DND-41 (cell line): ENCODE results near the gene GLYATL1.

Source experiments
- ATAC-seq: fragments of 200-7000 bp; cut with Tn5 transposase; 3 replicates; pipeline ENCODE4 v1.9.1; 2021; ENCODE audit warnings: low read depth; ENCODE audit not compliant: insufficient read depth
- DNase-seq: peaks from one replicate; pipeline ENCODE4 v3.0.0-alpha.2; 2020
- H2AFZ ChIP-seq: 2 replicates; pipeline ENCODE4 v1.6.0; 2012; ENCODE audit warnings: low read depth, low read length
- H3K27ac ChIP-seq: 2 replicates; pipeline ENCODE4 v1.5.1; 2012; ENCODE audit warnings: low read length, inconsistent platforms
- H3K27me3 ChIP-seq: fragments of 200-600 bp; sonication (generic); 2 replicates; pipeline ENCODE4 v1.6.0; 2012; ENCODE audit warnings: low read length, mild to moderate bottlenecking, inconsistent platforms; ENCODE audit not compliant: insufficient read depth, poor library complexity
- H3K36me3 ChIP-seq: 2 replicates; pipeline ENCODE4 v1.5.1; 2012; ENCODE audit warnings: low read length, inconsistent platforms; ENCODE audit not compliant: insufficient read depth
- H3K4me1 ChIP-seq: 2 replicates; pipeline ENCODE4 v1.5.1; 2012; ENCODE audit warnings: mild to moderate bottlenecking, low read length; ENCODE audit not compliant: insufficient read depth
- H3K4me2 ChIP-seq: 2 replicates; pipeline ENCODE4 v1.6.0; 2012; ENCODE audit warnings: mild to moderate bottlenecking, moderate library complexity, low read length, inconsistent platforms; ENCODE audit not compliant: insufficient read depth
- H3K4me3 ChIP-seq, 2 experiments: fragments of 200-600 bp in 1 of 2; shearing (Covaris generic) in 1 of 2; 2 replicates each; pipeline ENCODE4 v1.5.1; 2012 to 2016; ENCODE audit warnings: inconsistent platforms in 2 of 2, low read length in 2 of 2, mild to moderate bottlenecking in 2 of 2, low read depth in 1 of 2, moderate library complexity in 1 of 2
- H3K79me2 ChIP-seq: 2 replicates; pipeline ENCODE4 v1.6.0; 2012; ENCODE audit warnings: low read length, inconsistent platforms; ENCODE audit not compliant: insufficient read depth
- H3K9ac ChIP-seq: 2 replicates; pipeline ENCODE4 v1.6.0; 2012; ENCODE audit warnings: low read depth, mild to moderate bottlenecking, inconsistent platforms, low read length, moderate library complexity
- H3K9me3 ChIP-seq: 2 replicates; pipeline ENCODE4 v1.5.1; 2012; ENCODE audit warnings: low read length, moderate library complexity, mild to moderate bottlenecking, inconsistent platforms; ENCODE audit not compliant: insufficient read depth, severe bottlenecking
- H4K20me1 ChIP-seq: 2 replicates; pipeline ENCODE4 v1.6.0; 2012; ENCODE audit warnings: low read length; ENCODE audit not compliant: insufficient read depth
- EZH2 ChIP-seq: IDR thresholded peaks from 3 replicates; pipeline ENCODE4 v1.6.1; 2012; ENCODE audit warnings: borderline replicate concordance, low read depth, mild to moderate bottlenecking, moderate library complexity, low read length, inconsistent platforms; ENCODE audit not compliant: severe bottlenecking
- TF ChIP-seq, protein P1 (sequence below): IDR thresholded peaks from 2 replicates; pipeline ENCODE4 v1.5.1; 2012; ENCODE audit warnings: borderline replicate concordance, low read length, moderate library complexity, mild to moderate bottlenecking; ENCODE audit not compliant: poor library complexity, severe bottlenecking; ENCODE audit errors: extremely low read depth

GLYATL1 gene

DNA sequence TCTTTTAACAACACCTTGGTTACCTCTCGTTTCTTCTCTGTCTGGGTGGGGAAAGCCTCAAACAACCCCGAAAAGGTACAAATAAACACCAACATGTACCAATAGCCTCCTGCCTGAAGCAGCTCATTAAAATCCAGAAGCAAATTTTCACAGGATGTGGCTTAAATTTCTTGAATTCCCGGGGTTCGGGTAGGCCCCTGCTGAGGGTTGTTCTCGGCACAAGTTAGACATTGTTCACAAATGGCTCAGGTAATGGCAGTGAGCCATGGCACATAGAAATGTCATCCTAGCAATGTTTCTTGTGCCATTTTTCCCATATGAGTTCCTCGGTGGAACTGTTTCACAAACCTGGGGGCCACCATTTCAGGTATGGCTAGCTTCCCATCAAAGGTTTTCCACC is 19.7 kb upstream of the GLYATL1 start:
- Histone ChIP-seq H3K9me3 (peaks cover 10% of the 10 kb centered on the region), H3K79me2 (no peaks in the 10 kb centered on the region), H3K36me3 (no peaks in the 10 kb centered on the region), H3K4me3 (no peak overlapping the region), H2AFZ (no peak overlapping the region), H3K4me2 (no peak overlapping the region), H3K9ac (no peak overlapping the region), H4K20me1 (no peaks in the 10 kb centered on the region), H3K27me3 (peaks cover 4% of the 10 kb centered on the region), H3K27ac (no peak overlapping the region), H3K4me1 (no peaks in the 10 kb centered on the region)
- DNase-seq: no peak
- no peak for ATAC-seq
- TF ChIP-seq EZH2: no peak
- TF ChIP-seq, protein P1, sequence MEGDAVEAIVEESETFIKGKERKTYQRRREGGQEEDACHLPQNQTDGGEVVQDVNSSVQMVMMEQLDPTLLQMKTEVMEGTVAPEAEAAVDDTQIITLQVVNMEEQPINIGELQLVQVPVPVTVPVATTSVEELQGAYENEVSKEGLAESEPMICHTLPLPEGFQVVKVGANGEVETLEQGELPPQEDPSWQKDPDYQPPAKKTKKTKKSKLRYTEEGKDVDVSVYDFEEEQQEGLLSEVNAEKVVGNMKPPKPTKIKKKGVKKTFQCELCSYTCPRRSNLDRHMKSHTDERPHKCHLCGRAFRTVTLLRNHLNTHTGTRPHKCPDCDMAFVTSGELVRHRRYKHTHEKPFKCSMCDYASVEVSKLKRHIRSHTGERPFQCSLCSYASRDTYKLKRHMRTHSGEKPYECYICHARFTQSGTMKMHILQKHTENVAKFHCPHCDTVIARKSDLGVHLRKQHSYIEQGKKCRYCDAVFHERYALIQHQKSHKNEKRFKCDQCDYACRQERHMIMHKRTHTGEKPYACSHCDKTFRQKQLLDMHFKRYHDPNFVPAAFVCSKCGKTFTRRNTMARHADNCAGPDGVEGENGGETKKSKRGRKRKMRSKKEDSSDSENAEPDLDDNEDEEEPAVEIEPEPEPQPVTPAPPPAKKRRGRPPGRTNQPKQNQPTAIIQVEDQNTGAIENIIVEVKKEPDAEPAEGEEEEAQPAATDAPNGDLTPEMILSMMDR: no peak

DNA sequence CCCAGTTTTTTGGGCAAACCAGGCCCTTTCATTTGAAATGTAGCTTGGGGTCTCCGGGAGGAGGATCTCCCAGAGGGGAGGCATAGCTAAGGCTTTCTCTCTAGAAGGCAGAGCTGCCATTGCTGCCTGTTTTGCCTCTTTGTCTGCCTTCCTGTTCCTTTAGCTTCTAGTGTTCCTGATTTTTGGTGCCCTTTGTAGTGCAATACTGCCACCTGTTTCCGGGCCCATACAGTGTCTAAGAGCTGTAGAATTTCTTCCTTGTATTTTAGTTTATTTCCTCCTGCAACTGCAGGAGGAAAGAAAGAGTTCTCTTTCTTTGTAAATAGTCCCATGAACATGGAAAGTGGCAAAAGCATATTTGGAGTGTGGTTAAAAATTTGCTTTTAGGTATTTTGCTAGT is 19.3 kb upstream of the GLYATL1 start:
- Histone ChIP-seq H4K20me1 (no peaks in the 10 kb centered on the region), H3K4me2 (no peak overlapping the region), H3K4me3 (no peak overlapping the region), H3K9me3 (peaks cover 10% of the 10 kb centered on the region), H3K4me1 (no peaks in the 10 kb centered on the region), H2AFZ (no peak overlapping the region), H3K36me3 (no peaks in the 10 kb centered on the region), H3K79me2 (no peaks in the 10 kb centered on the region), H3K27ac (no peak overlapping the region), H3K9ac (no peak overlapping the region), H3K27me3 (peaks cover 4% of the 10 kb centered on the region)
- DNase-seq (no peak), ATAC-seq (no peak)
- TF ChIP-seq, protein P1: no peak
- TF ChIP-seq EZH2: no peak

DNA sequence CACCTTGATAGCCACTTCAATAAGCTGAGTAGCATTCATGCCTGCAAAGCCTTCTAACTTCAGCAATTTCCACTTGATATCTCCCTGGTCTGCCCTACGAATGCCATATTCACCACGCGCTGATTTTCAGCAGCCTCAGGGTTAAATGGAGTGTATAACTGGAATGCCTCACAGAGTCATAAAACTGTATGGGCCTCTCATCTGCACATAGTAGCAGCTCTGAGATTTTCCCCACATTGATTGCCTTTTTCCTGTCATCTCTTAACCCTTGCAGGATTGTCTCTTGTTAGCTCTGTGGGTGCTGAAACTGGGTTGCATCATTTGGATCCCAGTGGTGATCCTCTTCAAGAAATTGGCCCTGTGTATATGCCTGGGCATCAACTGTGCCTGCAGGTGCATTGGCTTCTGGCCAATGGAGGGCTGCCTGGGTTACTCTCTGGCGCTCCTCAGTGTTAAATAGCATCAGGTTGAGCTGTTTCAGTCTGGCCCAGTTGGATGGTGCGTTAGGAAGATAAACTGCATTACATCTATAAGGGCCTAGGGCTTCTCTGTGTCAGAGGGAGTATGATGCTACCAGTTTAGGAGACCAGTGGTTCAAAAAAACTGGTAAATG is 17.4 kb upstream of the GLYATL1 start:
- ATAC-seq: no peak
- no peak overlapping the region for H3K4me3 ChIP-seq
- DNase-seq: no peak
- no peak overlapping the region for H3K9ac ChIP-seq
- H3K79me2 ChIP-seq: no peaks in the 10 kb centered on the region
- TF ChIP-seq, protein P1: no peak
- no peak for TF ChIP-seq EZH2
- H3K9me3 ChIP-seq: peaks cover 10% of the 10 kb centered on the region
- H2AFZ ChIP-seq: no peak overlapping the region
- no peaks in the 10 kb centered on the region for H4K20me1 ChIP-seq
- H3K4me1 ChIP-seq: no peaks in the 10 kb centered on the region
- no peak overlapping the region for H3K4me2 ChIP-seq
- no peak overlapping the region for H3K27ac ChIP-seq
- H3K36me3 ChIP-seq: no peaks in the 10 kb centered on the region
- H3K27me3 ChIP-seq: peaks cover 11% of the 10 kb centered on the region

GRCh38 chr11:58922479-58922878 is 16.8 kb upstream of the GLYATL1 start:
- no peak for DNase-seq
- TF ChIP-seq, protein P1: no peak
- TF ChIP-seq EZH2: no peak
- no peak overlapping the region for H2AFZ ChIP-seq

More at GRCh38 chr11:58922479-58922878, 16.8 kb upstream of the GLYATL1 start:
- no peak for ATAC-seq
- Histone ChIP-seq H3K36me3 (no peaks in the 10 kb centered on the region), H3K27me3 (peaks cover 17% of the 10 kb centered on the region), H4K20me1 (no peaks in the 10 kb centered on the region), H3K4me3 (no peak overlapping the region), H3K4me1 (no peaks in the 10 kb centered on the region), H3K4me2 (no peak overlapping the region), H3K27ac (no peak overlapping the region), H3K79me2 (no peaks in the 10 kb centered on the region), H3K9ac (no peak overlapping the region), H3K9me3 (peaks cover 5% of the 10 kb centered on the region)
